GF-D8 (cell line): ENCODE data around the gene MIAT.
A peak's percentile ranks its signal among the peaks of the same experiment; 100 is the strongest.

Experiments
- DNase-seq: peaks from one replicate; lab custom pipeline; 2025; lab: John Stamatoyannopoulos, UW

The MIAT gene

GRCh38 chr22:26632422-26633155, 24.8 kb upstream of the MIAT start:
- peak; percentile 62 for DNase-seq

DNA sequence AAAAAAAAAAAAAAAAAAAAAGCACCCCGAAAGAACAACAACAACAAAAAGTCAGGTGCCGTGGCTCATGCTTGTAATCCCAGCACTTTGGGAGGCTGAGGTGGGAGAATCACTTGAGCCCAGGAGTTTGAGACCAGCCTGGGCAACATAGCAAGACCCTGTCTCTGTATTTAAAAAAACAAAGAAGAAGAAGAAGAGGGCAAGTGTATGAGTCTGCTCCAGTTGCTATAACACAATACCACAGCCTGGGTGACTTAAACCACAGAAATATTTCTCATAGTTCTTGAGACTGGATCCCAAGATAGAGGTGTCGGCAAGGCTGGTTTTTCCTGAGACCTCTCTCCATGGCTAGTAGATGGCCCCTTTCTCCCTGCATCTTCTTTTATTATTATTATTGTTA, 23.2 kb upstream of the MIAT start:
- DNase-seq, result no peak

- DNase-seq, result no peak
These were observed 22.3 kb upstream of the MIAT start for GRCh38 chr22:26635117-26635516.

DNA sequence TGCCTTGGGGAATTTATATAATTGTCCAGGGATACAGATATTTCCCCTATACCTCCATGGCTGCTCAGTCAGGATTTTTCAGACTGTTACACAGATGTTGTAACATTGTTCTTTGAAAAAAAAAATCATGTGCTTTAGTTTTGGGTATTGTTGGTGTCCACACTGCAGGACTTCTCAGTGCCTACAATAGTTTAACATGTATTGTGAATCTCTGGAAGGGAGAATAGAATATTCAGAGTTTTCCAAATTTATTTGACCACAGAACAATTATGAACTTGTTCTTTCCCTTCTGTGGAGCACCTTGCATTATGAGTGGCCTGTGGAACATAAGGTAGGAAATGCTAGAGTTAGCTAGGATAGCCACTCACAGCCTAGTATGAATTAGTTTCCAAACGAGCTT, 21.1 kb upstream of the MIAT start:
- DNase-seq, result no peak

- peak; percentile 14 for DNase-seq
These were observed 14.6 kb upstream of the MIAT start for GRCh38 chr22:26642465-26643417.

- no peak for DNase-seq
These were observed 13.8 kb upstream of the MIAT start for GRCh38 chr22:26643418-26644100.

DNA sequence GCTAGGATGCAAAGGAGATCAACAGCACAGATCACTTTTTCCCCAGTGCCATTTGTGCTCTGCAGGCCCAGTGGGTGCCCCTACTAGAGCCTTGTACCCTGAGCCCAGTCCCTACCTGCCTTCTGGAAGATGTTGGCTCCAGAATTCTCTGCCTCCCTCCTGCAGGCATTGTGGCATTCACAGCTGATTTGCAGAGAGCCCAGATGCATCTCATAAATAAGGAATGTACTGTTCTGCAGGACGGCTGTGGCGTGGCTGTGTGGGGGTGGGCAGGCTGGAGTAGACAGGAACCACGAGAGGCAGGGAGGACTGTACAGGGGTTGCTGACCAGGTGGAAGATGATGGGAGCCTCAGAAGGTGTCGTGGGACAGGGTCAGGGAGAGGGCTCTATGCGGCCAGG, 11.2 kb upstream of the MIAT start:
- DNase-seq, result no peak

DNA sequence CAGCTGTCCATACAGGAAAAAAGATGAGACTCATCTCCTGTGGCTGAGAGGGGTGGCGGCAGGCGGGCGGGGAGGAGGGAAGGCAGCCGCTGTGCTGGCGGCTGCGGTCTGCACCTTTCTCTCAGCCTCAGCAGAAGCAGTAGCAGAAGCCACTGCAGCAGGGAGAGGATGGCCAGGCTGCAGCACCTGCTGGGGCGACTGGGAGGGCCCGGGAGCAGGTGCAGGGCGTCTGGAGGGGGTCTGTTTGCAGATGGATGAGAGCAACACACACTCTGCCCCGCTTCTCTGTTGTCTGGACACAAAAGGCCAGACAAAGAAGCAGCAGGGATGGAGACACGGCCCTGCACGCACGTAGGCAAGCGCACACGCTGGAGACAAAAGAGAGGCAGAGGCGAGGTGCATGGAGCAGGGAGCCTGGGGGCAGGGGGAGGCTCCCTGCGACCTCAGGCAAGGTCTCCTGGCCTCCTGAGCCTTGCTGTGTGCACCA, 9.3 kb upstream of the MIAT start:
- no peak for DNase-seq

DNA sequence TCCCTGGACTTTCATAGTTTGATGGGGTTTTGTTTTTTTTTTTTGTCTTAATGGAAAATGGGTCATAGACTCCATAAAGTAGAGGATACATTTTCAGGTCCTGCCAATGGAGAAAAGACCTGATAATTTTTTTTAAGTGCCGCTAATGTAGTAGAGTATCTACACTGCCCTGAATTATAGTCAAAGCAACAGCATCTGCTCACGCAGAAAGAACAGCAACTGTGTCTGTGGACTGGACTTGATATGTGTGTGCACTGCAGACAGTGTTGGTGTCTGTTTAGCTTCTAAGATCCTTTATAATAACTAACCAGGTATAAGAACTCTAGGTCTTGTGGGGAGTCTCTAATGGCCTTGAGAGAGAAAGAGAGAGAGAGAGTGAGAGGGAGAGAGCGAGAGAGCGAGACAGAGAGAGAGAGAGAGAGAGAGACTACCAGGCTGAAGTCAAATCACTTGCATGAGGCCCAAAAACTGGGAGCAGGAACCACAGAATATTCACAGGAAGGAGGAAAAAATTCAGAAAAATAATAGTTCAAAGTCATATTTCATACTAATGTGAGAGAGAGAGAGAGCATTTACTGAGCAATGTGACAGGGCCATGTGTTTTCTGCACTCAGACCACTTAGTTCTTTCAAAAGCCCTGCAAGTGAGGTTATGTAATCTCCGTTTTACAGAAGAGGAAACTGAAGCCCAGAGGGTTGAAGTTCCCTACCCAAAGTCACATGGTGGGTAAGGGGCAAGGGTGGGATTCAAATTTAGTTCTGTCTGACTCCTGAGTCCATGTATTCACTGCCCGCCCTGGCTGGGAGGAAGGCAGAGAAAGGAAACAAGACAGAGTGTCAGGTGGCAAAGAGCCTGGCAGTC, 8.6 kb upstream of the MIAT start:
- DNase-seq, result peak; percentile 93

GRCh38 chr22:26650722-26651421, 6.5 kb upstream of the MIAT start:
- no peak for DNase-seq

DNA sequence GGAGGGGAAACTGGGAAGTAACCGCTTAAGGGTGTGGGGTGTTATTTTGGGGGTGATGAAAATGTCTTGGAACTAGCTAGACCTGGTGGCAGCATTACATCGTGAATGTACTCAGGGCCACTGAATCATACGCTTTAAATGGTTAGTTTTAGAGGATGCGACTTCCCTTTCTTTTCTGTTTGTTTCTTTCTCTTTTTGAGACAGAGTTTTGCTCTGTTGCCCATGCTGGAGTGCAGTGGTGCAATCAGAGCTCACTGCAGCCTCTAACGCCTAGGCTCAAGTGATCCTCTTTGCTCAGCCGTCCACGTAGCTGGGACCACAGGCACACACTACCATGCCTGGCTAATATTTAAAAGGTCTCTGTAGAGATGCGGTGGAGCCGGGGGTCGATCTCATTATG, 5.6 kb upstream of the MIAT start:
- DNase-seq, result no peak

DNA sequence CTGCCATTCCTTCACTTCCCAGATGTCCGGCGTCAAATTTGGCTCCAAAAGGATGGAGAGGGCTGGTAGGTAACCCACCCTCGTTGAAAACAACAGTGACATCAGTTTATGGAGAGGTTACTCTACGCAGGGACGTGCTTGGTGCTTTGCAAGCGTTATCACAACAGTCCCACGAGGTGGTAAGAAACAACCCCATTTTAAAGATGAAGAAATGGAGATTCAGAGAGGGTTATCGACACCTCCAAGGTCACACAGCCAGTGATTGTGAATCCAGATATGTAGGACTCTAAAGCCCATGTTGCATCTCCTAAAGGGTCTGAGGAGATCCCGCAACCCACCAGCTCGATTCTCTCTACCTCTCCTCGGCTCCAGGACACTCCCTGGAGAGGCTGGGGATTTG, 773 bp downstream of the MIAT start:
- DNase-seq, result no peak

DNA sequence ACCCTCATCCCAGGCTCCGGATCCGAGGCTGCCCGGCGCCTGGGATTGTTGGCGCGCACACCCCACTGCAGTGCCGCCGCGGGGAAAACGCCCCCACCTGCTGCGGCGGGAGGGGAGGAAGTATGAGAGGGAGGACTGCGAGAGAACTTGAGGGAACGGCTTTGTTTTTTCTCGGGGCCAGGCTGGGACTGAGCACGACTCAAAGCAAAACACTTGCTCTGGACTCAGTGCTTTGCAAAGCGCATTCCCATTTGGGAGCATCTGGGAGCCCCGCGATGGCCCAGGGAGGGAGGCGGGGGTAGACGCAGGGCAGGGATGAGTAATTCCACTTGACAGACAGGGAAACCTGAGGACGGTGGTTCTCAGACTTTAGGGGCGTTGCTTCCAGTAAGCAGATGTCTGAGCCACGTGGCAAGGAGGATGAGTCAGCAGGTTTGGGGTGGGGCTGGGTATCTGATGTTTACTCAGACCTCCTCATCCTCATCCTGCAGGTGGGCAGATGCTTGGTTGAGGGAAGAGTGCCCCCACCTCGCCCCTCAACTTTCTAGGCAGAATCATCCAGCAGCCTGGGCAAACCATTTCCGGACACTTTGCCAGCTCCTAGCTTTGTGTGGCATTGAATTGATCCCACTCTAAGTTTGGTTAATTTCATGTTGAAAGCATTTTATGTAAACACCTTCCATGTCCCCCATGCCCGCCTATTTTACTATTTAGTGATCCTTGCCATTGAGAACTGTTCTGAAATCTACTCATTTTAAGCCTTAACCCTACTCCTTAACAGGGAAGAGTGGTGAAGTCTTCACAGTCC, 1.5 kb downstream of the MIAT start:
- DNase-seq, result peak; percentile 49

DNA sequence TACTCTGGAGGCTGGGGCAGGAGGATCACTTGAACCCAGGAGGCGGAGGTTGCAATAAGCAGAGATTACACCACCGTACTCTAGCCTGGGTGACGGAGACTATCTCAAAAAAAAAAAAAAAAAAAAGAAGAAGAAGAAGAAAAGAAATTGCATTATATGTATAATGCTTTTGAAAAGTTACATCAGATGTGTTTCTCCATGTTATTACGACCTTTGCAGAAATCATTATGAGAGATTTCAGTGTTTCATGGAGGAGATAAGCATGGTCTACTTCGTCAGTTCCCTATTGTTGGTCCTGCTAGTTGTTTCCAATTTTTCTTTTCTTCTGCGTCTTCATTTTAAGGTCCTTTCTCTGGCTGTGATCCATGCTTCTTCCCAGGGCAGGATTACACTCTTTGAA, 3.0 kb downstream of the MIAT start:
- DNase-seq, result no peak

- DNase-seq, result no peak
These were observed 3.7 kb downstream of the MIAT start for GRCh38 chr22:26660961-26661578.

DNA sequence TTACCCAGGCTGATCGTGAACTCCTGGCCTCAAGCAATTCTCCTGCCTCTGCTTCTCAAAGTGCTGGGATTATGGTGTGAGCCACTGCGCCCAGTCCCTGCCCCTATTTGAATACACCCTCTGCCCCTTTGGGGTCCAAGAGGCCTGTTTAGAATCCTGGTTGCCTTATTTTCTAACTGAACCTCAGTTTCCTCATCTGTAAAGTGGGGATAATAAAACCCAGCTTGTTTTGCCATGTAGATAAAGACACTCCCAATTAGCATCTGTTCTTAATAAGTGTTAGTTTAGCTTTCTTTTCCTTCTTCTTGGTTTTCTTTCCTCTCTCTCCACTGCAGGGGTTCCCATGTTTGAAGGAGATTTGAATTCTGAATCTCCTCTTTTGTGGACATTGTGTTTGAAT, 4.8 kb downstream of the MIAT start:
- no peak for DNase-seq

GRCh38 chr22:26663374-26663923, 6.1 kb downstream of the MIAT start:
- DNase-seq, result no peak

DNA sequence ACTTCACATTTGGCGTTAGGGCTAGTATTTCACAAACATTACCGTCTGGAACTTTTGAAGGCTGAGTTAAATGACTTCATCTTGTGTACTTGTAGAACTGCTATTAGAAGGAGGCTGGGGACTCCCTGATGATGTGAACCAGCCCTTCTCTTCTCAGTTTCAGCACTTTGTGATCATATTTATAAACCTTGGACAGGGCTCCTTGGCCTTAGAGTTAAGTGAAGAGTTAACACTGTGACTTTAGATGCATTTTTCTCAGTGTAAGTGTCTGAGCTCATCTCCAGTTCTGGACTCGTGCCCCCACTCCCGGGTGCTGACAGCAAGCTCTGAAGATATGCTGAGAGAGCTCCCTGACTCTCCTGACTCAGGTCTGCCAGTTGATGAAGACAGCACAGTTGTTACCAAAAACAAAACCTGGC, 8.4 kb downstream of the MIAT start:
- no peak for DNase-seq

- DNase-seq, result no peak
These were observed 9.8 kb downstream of the MIAT start for GRCh38 chr22:26667140-26667539.
